RWPE1 (cell line): ENCODE data around the gene GRAMD1A.
"Not testable (repeated sequence)": the region's sequence is repeated elsewhere in the genome, so short reads cannot be mapped to it uniquely, and the experiment has no call there.

Experiments used
- CTCF ChIA-PET: fragments of 350-600 bp; sonication (Branson Sonifier 250); formaldehyde crosslinking; extraction: SDS; loops from one replicate; lab custom pipeline; 2021; lab: Yijun Ruan, JAX
- POLR2A ChIA-PET: fragments of 400-600 bp; formaldehyde crosslinking; extraction: SDS; loops from one replicate; lab custom pipeline; 2020; ENCODE audit warnings: antibody characterized with exemption; ENCODE audit not compliant: low non-redundant PET; lab: Yijun Ruan, JAX
- DNase-seq: peaks from one replicate; pipeline ENCODE4 v3.0.0; 2012; ENCODE audit warnings: low spot score
- H3K27ac ChIP-seq: fragments of 450-650 bp; 2 replicates; pipeline ENCODE4 v1.5.1; 2017
- TF ChIP-seq, protein P1 (sequence below): fragments of 450-650 bp; conservative IDR thresholded peaks from 2 replicates; pipeline ENCODE4 v1.5.1; 2017; ENCODE audit warnings: low read depth, mild to moderate bottlenecking

GRAMD1A gene

DNA sequence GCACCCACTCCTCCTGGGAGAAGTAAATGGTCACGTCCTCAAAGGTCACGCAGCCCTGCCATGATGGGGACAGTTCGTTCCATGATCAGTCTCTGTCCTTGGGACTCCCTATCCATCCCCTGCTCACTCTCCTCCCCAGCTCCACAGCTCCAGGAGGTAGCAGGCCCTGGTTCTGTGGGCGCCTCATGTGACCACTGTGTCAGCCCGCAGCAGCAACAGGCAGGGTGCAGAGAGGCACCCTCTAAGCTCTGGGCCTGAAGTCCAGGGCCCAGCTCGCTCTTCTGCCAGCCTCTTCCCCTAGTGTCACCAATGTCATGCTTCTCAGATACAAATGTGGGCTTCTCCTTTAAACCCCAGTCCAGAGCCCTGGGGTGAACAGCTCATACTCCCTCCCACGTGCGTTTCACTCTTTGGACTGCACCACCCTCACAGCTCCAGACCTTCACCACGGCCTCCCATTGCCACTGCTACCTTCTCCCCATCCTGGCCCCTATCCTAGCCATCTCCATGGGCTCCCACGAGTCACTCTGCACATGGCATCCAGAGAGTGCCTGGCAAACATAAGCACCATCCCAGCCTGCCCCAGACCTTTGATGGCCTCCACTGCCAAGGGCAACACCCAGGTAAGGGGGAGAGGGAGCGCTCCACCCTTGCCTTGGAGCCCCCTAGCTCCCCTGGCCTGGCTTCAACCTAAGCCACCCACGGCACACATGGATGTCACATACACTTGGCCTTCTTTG lies 39.0 kb upstream of the GRAMD1A start:
- no peak overlapping the region for H3K27ac ChIP-seq
- ChIA-PET POLR2A (no interaction called here), CTCF (no interaction called here)
- DNase-seq = no peak
- TF ChIP-seq, protein P1, sequence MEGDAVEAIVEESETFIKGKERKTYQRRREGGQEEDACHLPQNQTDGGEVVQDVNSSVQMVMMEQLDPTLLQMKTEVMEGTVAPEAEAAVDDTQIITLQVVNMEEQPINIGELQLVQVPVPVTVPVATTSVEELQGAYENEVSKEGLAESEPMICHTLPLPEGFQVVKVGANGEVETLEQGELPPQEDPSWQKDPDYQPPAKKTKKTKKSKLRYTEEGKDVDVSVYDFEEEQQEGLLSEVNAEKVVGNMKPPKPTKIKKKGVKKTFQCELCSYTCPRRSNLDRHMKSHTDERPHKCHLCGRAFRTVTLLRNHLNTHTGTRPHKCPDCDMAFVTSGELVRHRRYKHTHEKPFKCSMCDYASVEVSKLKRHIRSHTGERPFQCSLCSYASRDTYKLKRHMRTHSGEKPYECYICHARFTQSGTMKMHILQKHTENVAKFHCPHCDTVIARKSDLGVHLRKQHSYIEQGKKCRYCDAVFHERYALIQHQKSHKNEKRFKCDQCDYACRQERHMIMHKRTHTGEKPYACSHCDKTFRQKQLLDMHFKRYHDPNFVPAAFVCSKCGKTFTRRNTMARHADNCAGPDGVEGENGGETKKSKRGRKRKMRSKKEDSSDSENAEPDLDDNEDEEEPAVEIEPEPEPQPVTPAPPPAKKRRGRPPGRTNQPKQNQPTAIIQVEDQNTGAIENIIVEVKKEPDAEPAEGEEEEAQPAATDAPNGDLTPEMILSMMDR = no peak

DNA sequence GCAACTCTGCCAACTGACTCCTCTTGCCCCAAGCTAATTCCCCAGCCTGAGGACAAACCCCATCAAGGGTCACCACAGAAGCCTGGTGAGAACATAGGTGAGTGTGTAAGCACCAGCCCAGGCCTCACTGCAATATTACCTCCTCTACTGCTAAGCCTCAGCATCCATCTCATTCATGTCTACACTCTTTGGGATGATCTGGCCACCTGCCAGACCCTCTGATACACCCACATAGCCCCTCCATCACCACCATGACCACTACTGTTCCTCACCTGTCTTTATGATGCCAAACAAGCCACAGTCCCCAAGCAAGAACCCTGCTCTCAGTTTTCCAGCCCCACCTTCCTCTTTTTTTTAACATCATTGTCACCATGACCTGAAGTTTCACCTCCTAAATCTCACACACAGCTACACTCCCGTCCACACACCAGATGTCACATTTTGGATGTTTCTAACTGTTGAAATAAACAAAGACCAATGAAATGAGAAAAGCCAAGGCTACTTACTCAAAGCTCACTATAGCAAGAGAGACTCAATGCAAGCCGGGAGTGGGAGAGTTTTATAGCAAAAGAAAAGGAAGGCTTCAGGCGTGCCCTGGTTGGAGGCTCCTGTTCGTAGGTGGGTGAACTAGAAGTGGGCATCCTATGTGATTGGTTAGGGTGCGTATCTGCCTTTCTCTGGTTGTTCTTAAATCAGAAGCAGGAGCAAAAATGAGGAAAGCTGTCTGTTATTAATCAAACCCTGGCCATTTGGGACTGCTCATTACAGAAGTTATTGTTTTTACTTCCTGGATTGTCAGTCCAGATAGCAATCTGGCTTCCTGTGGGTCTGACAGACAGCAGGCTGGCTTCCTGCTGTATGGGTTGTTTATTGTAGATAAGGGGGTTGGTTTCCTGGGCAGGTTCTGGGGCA lies 38.1 kb upstream of the GRAMD1A start:
- no peak for DNase-seq
- ChIA-PET CTCF (interaction anchor here (1.9 kb wide), 1 partner anchor 11 kb away, joined by 6 read pairs; no protein-coding TSS in a partner anchor), POLR2A (no interaction called here)
- no peak overlapping the region for H3K27ac ChIP-seq
- TF ChIP-seq, protein P1 = no peak

DNA sequence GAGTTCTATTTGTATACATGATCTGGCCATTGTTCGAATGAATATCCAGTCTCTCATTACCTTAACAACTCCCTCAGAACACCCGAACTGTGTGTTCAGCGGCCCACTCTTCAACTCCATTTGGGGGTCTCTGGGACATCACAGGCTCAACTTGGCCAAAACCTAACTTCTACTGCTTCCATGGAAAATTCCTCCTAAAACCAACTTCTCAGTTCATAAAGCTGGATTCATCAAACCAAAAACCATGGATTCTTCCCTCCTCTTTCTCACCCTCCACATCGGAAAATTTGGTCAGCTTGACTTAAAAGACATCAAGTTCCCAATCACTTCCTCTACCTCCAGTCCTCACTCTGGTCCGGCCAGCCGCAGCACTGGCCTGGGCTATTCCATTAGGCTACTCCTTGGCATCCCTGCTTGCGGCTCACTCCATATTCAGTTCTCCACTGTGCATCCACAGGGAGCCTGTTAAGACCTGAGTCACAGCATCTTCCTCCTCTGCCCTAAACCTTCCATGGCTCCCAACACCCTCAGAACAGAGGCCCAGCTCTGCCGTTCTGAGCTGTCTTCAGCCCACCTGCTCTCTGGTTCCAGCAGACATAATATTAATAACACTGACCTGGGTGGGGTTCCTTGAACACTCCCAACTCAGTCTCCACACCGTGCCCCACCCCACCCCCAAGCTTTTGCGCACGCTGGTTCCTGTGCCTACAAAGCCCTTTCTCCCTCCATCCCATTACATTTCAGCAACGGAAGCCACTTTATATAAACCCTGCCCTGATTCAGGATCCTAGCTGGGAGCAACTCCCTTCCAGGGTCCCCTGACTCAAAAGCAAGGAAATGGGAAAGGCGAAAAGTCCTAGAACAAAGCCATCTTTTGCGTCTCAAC lies 37.2 kb upstream of the GRAMD1A start:
- no peak overlapping the region for H3K27ac ChIP-seq
- ChIA-PET CTCF (interaction anchor here (1.9 kb wide), 1 partner anchor 10 kb away, joined by 6 read pairs; no protein-coding TSS in a partner anchor), POLR2A (no interaction called here)
- TF ChIP-seq, protein P1 = no peak
- DNase-seq = no peak

DNA sequence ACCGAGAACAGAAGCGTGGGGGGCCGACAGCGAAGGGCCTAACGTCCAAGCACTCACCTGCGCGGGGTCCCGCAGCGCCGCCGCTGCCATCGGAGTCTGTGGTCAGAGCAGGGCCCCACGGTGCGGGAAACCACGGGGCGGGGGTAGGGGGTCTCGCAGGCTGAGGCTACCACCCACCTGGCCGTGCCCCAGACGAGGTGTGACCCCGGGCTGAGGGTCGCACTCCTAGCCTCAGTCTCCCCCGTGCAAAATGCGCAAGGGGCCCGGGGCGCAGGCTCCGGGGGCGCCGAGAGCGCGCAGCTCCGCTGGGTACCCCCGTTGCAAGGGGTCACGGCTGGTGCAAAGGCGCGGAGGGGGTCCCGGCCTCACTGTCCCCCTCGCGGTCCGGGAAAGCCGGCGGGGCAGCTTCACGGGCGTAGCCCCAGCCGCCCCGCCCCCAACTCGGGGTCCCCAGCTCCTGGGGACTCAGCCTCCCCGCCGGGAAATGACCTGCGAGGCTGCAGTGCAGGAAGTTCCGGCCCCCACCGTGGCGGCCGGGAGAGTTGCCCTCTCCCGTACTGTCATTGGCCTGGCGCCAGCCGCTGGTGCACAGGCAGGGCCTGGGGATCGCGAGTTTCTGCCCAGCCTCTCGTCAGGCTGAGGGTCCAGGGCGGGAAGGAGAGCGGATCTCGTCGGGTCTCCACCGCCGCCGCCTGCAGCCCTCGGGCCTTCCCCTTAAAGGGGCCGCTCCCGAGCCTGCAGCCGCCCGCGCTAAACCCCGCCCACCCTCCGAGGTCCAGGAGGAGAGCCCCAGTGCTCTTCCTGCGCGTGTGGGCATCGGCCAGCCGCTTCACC lies 36.3 kb upstream of the GRAMD1A start, which contains the start of gene ZNF792:
Gene ZNF792, minus strand, starts transcription at position 657 of the 834 bp plus-strand sequence. Its CDS starts 567 bp downstream, at position 90.
- H3K27ac ChIP-seq = peak within 1 kb of the TSS; percentile 57
- ChIA-PET POLR2A (no interaction called here), CTCF (interaction anchor here (1.9 kb wide), 1 partner anchor 9 kb away, joined by 6 read pairs; no protein-coding TSS in a partner anchor)
- peak; percentile 45 for DNase-seq
- TF ChIP-seq, protein P1 = no peak

DNA sequence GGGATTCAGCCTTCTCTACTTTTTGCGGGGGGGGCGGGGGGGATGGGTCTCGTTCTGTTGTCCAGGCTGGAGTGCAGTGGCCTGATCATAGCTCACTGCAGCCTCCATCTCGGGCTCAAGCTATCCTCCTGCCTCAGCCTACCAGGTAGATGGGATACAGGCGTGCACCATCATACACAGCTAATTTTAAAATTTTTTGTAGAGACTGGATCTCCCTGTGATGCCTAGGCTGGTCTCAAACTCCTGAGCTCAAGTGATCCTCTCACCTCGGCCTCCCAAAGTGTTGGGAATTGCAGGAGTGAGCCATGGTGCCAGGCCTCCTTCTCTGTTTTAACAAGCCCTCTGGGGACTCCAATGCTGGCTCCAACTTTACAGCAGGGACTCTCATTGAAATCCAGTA lies 35.5 kb upstream of the GRAMD1A start:
- H3K27ac ChIP-seq = no peak overlapping the region
- TF ChIP-seq, protein P1 = no peak
- no peak for DNase-seq
- ChIA-PET POLR2A (no interaction called here), CTCF (no interaction called here)

DNA sequence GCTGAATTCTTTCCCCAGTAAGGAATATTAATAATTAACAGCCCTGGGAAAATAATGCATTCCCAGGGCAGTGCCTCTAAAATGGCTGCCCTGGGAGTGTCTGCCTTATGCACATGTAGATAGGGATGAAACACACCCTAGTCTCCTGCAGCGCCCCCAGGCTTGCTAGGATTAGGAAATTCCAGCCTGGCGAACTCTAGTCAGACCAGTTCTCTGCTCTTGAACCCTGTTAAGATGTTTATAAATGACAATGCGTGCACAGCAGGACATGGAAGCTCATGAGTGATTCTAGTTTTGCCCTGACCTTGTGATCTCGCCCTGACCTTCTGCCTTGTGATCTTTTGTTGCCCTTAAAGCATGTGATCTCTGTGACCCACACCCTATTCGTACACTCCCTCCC lies 34.6 kb upstream of the GRAMD1A start:
- H3K27ac ChIP-seq, DNase-seq, POLR2A ChIA-PET, CTCF ChIA-PET: not testable (repeated sequence)
